ENCODE data around the gene MRPL36.
"Not testable (repeated sequence)": the region's sequence is repeated elsewhere in the genome, so short reads cannot be mapped to it uniquely, and the experiment has no call there.

Gene MRPL36

DNA sequence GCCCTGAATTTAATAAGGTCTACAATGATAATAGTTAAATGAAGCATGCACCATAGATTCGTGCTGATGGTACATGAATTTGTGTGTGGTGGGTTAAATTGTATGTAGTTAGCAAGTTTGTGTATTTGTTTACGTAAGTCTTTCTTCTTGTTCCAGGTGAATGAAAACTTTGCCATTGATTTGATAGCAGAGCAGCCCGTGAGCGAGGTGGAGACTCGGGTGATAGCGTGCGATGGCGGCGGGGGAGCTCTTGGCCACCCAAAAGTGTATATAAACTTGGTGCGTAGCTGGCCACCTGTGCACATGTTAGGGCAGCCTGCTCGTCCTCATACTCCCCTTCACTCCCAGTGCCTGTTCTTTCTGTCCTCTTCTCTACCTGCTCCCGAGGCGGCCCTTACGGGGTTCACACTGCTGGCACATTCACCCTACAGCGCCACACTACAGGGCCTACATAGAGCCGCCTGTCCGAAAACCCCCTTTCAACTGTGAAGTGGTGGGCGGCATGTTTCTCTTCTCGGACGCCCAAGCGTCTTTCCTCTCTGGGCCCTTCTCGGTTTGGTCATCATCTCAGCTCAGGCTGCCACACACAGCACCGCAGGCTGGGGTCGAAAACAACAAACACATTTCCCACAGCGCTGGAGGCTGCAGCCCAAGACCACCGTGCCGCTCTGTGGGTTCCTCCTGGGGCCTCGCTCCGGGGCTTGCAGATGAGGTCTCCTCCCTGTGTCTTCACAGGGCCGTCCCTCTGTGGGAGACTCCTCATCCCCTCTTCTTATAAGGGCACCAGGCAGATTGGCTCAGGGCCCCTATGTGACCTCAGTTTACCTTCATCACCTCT is 14.8 kb upstream of the MRPL36 start:
- DNase-seq = no peak

DNA sequence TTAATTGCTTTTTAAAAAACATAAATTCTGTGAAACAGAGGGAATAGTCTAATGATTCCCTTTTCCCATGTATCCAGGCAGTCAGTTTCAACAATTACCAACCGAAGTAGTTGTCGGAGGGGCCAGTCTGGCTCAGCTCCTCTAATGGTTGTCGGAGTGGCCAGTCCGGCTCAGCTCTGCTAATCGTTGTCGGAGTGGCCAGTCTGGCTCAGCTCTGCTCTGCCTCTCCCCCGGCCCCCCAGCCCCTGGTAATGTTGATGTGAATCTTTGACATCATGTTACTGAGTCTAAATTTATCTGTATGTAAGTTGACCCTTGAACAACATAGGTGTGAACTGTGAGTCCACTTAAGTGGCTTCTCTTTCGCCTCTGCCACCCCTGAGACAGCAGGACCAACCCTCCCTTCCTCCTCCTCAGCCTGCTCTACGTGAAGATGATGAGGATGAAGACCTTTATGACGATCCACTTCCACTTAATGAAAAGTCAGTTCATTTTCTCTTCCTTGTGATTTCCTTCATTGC is 11.0 kb upstream of the MRPL36 start:
- DNase-seq = no peak

DNA sequence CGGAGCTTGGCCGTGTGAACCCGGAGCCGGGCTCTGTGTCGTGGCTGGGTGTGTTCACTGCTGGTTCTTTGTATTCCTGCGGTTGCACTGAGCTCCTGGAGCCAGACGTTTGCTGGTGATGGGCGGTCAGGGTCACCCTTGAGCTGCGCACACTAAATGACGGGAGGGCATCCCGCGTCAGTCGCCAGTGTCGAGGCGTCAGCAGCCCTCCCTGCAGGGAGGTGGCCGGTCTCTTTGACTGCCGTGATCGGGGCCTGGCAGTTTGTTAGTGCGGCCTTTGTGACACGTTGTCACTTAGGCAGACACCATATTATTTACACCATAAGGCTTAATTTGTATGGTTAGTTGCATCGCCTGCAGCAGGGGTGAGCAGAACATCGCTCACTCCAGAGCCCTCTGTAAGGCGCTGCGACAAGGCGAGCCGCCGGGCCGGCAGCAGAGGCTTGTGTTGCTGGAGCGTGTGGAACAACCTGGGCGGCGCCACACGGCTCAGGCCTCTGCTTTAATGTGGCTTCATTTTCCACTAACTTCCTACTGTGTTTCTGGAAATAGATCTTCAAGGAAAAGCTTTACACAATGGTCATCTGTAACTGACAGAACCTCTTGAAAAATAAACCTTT is 9.9 kb upstream of the MRPL36 start:
- DNase-seq = no peak

DNA sequence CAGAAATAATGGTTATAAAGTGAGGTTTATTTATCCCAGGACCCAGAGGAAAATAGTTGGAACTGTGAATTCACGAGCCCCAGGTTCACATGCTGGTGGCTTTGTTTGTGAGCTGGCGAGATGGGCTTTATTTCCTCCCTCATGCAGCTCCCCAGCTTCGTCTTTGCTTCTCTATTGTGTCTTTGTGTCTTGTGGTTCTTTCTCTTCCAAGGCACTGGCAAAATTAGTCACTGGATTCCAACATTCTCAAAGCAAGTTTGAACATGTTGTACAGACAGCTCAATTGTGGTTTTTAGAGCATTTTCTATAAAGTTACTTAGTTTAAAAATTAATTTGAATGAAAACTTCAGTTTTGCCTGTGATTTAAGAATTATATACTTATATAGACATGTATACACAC is 8.8 kb upstream of the MRPL36 start:
- DNase-seq = no peak

DNA sequence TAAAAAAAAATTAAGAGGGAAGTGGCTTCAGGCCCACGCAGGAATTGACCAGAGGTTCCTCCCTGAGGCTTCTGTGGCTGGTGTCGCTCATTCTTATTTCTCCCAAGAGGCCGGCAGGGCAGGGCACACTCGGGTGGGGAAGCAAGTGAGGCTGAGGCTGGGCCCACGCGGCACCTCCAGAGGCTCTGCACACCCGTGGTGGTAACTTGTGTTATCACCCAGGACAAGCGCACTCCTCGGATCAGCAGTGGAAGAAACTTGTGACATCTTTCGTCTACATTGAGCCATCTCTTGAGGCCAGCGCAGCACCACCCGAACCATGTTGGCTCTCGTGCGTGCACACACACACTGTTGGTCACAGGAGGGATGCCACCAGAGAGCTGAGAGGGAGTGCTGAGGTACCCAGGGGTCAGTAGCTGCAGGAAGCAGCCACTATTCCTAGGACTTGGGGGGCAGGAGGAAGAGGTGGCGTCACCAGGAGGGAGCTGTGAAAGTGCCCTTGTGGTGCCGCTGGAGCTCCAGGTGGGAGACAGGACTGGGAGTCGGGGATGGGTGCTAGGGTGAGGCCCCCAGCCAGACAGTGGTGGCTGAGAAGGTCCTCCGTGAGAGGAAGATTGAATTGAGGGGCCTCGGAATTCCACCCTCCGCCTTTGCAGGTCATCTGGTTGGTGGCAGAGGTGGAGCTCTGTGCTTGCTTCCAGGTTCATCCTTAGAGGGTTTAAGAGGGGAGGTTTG is 8.0 kb upstream of the MRPL36 start:
- no peak for DNase-seq

DNA sequence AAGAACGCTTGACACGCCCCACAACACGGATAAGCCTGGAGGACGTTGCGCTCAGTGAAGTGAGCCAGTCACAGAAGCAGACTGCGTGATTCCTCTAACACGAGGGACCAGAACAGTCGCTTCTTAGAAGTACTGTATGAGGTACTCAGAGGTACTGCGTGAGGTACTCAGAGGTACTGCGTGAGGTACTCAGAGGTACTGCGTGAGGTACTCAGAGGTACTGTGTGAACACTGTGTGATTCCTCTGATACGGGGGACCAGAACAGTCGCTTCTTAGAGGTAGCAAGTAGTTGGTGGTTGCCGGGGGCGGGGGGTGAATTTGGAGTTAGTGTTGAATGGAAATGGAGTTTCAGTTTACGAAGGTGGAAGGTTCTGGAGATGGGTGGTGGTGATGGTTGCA is 7.3 kb upstream of the MRPL36 start:
- no peak for DNase-seq

DNA sequence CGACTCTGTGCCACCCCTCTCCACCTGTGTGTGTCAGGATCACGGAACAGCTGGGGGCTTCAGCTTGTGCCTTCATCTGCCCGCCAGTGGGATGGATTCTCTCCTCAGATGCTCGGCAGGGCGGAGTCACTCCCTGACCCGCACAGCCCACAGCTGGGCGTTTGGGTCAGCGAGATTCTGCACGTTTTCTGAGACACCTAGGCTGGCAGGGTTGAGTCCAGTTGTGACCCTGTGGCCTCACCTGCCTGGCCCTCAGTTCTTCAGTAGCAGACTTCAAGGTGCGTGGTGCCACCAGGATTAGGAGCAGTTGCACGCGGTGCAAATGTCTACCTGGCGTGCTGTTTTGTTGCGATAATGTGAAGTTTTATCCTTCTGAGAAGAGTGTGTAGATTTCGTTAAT is 6.6 kb upstream of the MRPL36 start:
- DNase-seq = no peak

DNA sequence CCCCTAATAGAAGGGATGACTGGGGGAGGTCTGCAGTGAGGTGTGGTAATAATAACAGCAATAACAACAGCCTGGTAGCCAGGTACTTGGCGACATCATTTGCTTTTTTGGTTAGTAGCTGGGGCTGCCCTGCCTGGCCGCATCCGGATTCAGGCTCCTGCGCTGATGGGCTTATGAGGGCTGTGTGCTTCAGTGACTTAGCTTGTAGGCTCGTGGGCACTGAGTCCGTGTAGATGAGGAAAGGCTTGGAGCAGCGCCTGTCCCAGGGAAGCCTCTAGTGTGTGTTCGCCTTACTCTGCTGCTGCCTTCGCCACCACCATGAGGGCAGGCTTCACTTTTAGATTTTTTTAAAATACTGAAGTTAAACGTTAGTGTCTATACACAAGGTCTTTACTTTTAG is 6.1 kb upstream of the MRPL36 start:
- DNase-seq = no peak

DNA sequence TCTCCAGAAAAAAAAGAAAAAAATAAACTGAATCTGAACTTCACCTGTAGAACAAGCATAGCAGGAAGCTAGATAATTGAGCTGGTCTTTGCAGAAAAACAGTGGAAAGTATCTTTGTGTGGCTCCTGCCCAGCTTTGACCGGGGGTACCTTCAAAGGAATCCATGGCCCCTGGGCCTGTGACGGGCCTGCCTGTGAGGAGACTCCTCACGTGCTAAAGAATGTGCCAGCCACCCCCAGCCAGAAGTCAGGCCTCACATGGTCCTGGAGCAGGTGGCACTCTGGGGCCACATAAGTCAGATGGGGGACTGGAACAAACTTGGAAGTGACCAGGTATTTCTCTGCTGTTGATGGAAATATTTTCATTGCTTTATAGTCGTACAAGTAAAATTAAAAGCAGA is 5.7 kb upstream of the MRPL36 start:
- no peak for DNase-seq

DNA sequence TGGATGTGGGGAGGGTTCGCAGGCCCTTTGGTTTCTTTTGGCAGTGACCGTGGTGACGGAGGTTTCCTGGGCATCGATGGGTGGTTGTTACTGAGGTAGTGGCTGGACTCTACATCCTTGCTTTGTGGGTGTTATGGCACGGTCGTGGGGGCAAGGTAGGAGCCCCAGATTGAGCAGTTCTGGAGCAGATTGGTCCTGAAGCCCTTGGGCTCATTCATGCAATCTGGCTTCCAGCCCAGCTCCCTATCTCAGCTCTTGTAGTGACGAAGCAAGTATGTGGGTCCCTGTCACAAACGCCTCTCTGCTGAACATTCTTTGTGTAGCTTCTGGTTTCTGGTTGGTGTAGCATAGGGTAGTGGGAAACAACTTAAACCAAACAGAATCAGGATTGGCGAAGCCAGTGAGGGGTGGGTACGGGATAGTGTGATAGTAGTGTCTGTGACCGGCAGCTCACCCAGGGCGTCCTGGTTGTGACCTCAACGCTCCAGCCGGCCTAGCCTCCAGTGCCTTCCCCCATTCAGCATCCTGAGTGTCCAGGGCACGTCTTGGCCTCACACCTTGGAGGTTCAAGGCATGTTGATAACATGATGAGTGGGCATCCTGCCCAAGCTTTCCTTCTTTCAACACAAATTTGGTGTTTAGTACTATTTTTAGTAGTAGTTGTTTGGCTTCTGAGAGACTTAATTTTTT is 4.5 kb upstream of the MRPL36 start:
- no peak for DNase-seq

DNA sequence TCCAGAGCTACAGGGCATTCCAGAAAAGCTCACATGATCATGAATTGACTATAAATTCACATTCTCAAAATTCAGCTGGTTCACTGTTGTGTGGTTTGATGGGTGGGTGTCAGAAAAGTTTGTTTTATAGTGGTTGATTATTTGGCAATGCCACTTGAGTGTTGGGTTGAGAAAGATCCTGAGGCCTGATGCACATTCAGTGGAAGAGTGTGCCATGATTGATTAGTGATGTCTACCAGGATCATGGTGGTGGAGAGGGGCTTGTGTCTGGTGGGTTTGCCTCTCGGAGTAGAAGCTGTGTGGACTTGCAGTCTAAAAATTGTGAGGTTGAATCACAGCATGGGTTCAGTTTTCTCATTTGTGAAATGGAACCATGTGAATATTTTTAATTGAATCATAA is 3.6 kb upstream of the MRPL36 start:
- DNase-seq = no peak

DNA sequence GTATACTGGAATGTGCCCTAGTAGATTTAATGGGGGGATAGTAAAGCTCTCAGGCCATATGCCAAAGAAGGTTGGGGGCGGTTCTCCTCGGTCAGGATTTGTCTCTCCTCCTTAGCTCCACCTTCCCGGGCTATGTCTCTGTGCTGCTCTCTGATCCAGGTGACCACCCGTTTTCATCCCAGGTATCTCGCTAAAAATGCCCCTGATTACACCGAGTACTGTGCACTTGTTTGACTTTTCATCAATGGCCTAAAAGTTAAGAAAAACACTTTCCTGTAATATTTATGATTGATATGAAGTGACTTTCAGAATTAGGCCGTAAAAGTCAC is 2.3 kb upstream of the MRPL36 start:
- DNase-seq = no peak

DNA sequence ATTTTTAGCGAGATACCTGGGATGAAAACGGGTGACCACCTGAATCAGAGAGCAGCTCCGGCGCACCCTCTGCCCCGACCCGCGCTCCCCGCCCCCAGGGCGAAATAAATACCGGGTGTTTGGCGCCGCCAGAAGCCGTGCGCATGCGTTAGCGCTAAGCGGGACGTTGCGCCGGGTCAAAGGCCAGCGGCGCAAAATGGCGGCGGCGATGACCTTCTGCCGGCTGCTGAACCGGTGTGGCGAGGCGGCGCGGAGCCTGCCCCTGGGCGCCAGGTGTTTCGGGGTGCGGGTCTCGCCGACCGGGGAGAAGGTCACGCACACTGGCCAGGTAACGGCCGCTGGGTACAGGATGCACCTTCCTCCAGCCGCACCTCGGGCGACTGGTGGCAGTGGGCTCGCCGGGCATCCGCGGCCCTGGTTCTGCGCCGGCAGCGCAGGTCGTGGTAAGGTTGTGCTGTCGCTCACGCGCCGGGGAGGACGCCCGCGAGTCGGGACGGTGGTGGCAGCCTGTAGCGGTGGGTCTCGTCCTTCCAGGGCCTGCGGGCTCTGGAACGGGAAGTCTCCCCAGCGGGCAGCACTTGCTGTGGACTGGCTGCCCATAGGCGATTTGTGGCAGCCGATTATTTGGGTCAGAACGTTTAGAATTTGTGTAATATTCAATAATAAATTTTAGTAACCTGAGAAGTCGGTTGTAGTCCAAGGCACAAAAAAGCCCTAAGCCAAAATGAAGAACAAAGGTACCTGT is 1.8 kb upstream of the MRPL36 start, which contains the start of gene NDUFS6:
TSS of gene NDUFS6 (plus strand) at position 186 of the 745 bp plus-strand sequence. CDS start at position 197, 11 bp downstream.
- DNase-seq = peak; percentile 86

DNA sequence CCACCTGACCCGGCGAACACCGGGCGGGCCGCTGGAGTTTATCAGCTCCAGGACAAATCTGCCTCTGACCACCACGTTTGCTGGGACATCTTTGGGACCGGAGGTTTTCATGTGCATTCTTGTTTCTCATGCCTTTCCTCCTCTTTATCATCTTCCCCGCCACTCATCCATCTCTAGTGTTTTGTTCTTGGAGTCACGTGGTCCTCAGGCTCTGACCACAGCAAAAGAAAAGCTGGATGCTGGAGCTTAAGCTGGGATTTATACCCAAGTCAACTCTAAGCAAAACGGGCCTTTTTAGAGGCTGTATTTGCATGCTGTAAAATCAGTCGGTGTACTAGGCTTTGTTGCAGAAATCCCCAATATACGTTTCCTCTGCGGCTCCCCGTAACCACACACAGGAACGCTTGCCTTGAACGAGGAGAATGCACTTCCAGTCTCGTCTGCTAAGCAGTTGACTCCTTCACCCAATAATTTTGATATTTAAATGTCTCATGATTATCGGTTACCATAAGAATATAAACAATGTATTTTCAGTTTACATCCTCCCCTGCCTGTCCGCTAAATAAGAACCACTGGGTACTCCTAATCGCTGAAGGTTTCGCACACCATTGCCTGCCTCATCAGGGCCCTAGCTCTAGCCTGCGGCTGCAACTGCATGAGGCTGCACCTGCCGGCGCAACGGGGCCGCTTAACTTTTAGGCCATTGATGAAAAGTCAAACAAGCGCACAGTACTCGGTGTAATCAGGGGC is 1.0 kb upstream of the MRPL36 start:
- DNase-seq = peak; percentile 32

DNA sequence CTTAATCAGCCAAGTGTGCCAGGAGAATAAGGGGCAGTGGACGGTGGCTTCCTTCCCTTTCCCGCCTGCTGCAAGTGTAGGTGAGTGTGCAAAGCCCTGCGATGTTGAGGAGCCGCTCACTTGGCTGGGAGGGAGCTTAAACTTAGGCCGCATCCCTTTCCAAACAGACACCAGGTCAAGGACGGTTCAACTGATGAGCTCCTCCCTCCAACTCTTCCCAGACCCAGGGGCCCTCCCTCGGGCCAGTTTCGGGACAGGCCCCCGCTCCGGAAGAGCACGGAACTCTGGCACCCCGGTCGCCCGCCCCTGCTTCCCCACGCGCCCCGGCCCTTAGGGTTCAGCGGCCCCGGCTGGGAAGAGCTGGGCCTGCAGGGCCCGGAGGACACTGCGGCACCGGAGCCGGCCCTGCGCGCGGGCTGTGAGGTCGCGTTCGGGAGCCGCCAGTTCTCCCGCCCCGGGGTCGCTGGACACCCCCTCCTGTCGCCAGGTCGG is 481 bp downstream of the MRPL36 start:
- peak; percentile 59 for DNase-seq

DNA sequence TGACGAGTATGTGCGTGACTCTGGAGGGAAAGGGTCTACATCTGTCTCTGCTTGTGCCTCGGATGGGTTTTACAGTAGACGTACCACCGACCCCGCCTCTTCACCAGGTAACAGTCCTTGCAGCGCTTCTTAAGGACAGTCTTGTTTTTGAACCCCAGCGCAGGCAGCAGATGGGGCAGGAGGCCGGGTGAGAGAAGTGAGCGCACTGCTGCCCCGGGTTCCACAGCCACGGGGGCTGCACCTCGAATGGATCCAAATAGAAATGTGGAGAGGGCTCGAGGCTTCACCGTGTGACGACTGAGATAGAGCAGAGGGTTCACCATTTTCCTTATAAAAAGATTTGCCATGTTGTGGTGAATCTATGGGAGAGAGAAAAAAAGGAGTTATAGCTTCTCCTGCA is 1.0 kb downstream of the MRPL36 start:
- not testable (repeated sequence) for DNase-seq

DNA sequence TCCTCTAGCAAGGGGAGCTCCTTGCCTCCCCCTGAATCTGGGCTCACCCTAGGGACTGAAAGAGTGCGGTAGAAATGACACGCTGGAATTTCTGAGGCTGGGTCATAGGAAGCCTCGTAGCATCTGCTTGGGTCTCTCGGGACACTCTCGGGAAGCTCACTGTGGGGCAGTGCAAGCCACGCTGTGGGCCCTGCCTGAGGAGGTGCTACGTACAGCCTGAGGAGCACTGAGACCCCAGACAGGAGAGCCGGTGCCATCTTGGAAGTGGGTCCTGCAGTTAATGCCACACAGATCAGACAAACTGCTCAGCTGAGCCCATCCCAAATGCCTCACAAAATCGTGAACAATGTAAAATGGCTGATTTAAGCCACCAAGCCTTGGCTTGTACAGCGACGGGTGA is 1.8 kb downstream of the MRPL36 start:
- no peak for DNase-seq

DNA sequence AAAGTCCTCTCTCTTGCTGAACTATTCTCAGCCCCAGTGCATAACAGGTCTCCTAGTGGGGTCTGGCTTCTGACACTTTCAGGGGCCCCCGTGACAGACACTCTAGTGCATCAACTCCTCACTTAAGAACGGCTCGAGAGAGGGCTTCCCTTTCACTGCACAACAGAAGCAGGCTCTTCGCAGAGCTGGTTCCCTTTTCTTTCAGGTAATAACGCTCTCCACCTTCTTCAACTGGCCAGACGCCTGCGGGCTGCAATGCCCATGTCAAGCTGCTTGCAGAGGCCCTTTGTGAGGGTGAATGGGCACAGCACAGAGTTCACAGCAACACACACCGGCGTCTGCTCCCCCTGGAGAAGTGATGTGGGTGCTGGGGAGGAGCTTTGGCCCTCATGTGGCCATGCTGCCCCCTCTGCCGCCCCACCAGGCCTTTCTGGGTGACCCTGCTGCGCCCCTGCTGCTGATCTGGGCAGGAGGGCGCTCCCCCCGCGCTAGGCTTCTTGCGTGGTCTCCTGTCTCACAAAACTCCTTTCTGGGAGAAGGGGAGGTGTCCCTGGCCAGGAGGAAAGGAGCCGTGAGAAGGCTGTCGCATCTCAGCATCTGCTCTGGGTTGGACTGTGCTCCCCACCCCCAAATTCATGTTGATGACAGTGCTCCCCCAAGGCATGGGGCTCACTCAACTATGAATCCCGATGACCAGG is 2.4 kb downstream of the MRPL36 start:
- DNase-seq = no peak

DNA sequence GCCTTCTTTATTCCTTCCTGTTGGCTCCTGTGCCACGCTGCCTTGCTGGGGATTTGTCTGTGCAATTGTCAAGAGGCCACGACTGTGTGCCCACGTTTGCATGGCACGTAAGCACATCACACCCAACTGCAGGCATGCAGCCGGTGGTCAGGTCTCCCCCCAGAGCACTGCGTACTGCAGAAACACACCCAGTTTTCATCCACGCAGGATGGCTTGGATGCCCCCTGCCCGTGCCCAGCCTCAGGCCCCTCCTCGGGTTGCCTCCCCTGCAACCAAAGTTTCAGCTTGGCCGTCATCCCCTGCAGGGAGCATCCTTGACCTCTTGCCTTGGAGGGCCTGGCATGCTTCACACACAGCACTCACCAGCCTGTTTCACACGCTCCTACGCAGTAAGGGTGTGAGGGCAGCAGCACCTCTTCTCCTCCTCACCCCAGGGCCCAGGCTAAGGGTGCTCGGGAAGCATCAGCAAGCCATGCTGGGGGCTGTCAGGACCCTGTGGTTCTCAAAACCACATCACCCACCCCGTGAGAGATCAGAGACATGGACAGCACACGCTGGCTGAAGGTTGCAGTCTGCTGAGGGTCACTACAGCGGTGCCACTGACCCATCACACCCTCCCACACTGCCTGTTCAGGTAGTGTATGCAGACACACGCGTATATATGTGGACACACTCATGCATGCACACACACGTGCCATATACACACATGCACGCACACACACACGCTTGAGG is 3.1 kb downstream of the MRPL36 start:
- no peak for DNase-seq

DNA sequence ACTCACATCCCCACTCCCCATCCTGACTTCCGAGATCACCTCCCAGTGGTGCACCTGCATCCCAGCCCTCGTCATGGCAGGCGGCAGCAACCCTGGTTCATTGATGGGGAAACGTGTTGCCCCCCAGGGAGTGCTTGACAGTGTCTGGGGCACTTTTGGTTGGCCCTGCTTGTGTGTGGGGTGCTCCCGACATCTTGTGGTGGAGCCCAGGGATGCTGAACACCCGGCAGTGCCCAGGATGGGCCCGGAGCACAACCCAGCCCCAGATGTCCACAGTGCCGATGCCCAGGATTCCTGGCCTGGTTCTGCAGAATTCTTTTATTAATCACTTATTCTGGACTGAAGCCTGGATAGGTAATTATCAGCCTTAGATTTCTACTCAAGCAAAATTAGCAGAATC is 3.7 kb downstream of the MRPL36 start:
- no peak for DNase-seq
